GM21786 (cell line): ENCODE results near the gene IFT122.

Source experiments
- ATAC-seq: cut with Tn5 transposase; IDR thresholded peaks from one replicate; pipeline ENCODE4 v1.9.1; 2021; ENCODE audit not compliant: unreplicated experiment

The IFT122 gene

GRCh38 chr3:129434140-129434539 lies 5.9 kb upstream of the IFT122 start:
- no peak for ATAC-seq

GRCh38 chr3:129435367-129435766 lies 4.7 kb upstream of the IFT122 start:
- no peak for ATAC-seq

- ATAC-seq: no peak
These were observed 703 bp upstream of the IFT122 start for GRCh38 chr3:129439226-129439816.

- no peak for ATAC-seq
These were observed 680 bp downstream of the IFT122 start for GRCh38 chr3:129440618-129441190.

GRCh38 chr3:129441215-129441614 lies 1.2 kb downstream of the IFT122 start:
- no peak for ATAC-seq

- no peak for ATAC-seq
These were observed 1.8 kb downstream of the IFT122 start for GRCh38 chr3:129441782-129442181.

DNA sequence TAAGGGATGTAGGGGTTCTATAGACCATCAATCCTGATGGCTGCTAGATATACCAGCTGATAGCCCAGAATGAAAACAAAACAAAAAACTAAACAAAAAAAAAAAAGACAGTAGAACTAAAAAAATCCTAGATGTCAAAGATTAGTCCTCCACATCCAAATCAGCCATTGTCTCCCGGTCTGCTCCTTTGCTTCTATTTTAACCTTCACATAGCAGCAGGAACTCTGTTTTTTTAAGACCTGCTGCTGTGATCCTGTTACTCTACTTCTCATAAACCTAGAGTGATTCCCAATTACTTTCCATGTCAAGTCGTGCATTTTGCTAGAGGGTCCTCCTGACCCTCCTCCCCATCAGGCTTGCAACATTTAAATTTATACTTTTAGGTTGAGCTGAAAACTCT lies 2.5 kb downstream of the IFT122 start:
- no peak for ATAC-seq

GRCh38 chr3:129442947-129443346 lies 2.9 kb downstream of the IFT122 start:
- no peak for ATAC-seq

- ATAC-seq: no peak
These were observed 5.4 kb downstream of the IFT122 start for GRCh38 chr3:129445471-129445870.

- ATAC-seq: no peak
These were observed 6.9 kb downstream of the IFT122 start for GRCh38 chr3:129446926-129447325.

- no peak for ATAC-seq
These were observed 8.3 kb downstream of the IFT122 start for GRCh38 chr3:129448186-129448895.

GRCh38 chr3:129449279-129450115 lies 9.5 kb downstream of the IFT122 start:
- ATAC-seq: no peak

GRCh38 chr3:129453732-129454131 lies 13.7 kb downstream of the IFT122 start:
- no peak for ATAC-seq

- no peak for ATAC-seq
These were observed 20.1 kb downstream of the IFT122 start for GRCh38 chr3:129460155-129460554.

DNA sequence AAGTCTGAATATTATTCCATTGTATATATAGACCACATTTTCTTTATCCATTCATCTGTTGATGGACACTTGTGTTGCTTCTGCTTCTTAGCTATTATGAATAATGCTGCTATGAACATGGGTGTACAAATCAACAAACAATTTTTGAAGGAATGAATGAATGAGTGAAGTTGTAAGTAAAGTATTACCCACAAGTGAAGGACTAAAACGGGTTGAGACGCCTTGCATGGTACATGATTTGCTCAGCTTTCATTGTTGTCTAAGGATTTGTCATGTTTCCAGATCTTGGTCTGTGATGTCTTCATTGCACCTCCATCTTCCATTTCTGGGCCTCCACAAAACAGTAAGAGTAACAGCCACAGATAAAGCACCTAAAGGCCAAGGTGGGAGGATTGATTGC lies 20.5 kb downstream of the IFT122 start:
- no peak for ATAC-seq

DNA sequence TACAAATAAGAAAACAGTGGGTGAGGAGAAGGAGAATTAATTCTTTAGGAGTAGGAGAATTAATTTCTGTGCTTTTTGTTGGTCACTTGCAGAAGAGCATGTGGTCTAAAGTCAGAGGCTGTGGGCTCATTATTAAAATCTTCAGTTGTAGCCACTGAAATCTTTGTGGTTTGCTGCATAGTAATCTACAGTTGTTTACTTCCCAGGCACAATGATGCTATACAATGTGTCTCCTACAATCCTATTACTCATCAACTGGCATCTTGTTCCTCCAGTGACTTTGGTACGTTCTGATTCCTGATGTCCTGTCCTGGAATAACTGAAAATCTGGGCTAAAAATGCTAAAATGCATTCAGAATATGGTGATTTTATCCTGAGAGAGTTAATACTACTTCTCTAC lies 21.0 kb downstream of the IFT122 start:
- no peak for ATAC-seq

- ATAC-seq: no peak
These were observed 21.6 kb downstream of the IFT122 start for GRCh38 chr3:129461461-129462146.

DNA sequence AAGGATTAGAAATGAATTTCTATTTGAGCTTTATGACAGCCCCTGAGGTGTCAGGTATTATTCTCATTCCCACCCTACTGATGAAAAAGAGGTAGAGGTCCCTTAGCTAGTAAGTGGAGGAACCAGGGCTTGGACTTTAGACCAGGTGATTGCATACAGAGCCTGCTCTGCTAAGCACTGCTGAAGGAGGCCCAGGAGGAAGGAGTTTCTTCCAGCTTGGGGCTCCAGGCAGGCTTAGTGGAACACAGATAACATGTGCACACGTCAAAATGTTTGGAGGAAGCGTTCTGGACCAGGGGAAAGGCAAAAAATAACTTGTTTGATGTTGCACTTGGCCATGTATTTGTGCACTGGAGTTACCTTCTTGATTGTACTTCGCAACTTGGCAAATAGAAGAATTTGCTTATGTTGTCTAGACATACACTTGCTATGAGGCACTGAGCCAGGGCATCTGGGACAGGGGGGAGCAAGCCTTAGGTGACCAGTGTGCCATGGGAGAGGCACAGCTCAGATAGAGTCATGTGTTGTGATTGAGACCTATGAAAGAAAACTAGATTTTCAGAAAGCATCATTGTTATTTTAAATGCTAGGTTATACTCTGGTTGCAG lies 22.4 kb downstream of the IFT122 start:
- ATAC-seq: no peak

DNA sequence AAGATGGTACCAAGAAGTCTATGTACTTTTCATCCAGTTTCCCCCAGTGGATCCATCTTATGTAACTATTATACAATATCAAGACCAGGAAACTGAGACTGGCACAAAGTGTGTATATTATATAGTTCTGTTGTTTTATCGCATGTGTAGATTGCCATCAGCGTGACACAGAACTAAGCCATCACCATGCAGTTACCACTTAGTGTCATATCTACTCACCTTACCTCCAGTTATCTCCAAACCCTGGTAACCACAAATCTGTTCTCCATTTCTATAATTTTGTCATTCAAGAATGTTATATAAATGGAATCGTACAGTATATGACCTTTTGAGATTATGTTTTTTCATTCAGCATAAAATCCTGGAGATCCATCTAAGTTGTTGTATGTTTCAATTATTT lies 23.1 kb downstream of the IFT122 start:
- ATAC-seq: no peak

- no peak for ATAC-seq
These were observed 23.7 kb downstream of the IFT122 start for GRCh38 chr3:129463716-129464115.

DNA sequence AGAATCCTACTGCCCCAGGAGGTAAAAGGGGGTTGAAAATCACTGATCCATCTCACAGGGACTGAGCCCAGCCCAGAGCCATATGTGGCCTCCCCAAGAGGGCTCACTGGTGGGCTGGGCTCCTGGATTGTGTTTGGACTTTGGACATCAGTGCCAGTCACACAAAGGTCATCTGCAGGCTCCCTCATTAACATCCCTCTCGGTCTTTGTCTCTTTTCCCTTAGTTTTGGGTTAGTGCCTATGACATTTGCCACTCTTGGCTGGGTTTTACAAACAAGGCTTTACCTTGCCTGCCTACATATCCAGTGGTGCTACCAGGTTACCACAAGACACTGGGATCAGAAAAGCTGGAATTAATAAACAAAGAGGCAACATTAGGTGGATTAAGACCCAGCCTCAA lies 27.9 kb downstream of the IFT122 start:
- no peak for ATAC-seq
